Neutrophil (primary cell): Measurements from ENCODE around the gene CYBRD1.

Experiments
- H3K27ac ChIP-seq: fragments of 200-600 bp; sonication (generic); 2 replicates; pipeline ENCODE4 v1.5.1; 2016; ENCODE audit warnings: mild to moderate bottlenecking, moderate library complexity
- H3K27me3 ChIP-seq: fragments of 200-600 bp; sonication (generic); 2 replicates; pipeline ENCODE4 v1.6.0; 2016; ENCODE audit warnings: mild to moderate bottlenecking
- H3K36me3 ChIP-seq: fragments of 200-600 bp; sonication (generic); 2 replicates; pipeline ENCODE4 v1.5.1; 2017
- H3K4me1 ChIP-seq, 2 experiments: fragments of 200-600 bp in 1 of 2; sonication (generic) in 1 of 2; 1 replicate in 1 of 2; 2 replicates in 1 of 2; pipeline versions ENCODE4 v1.5.1 to v1.6.1; 2013 to 2016; ENCODE audit warnings: low read depth in 1 of 2, low read length in 1 of 2, mild to moderate bottlenecking in 1 of 2, moderate library complexity in 1 of 2; ENCODE audit not compliant: control insufficient read depth in 1 of 2, insufficient read depth in 1 of 2
- H3K4me3 ChIP-seq, 2 experiments: fragments of 200-600 bp in 1 of 2; sonication (generic) in 1 of 2; 1 replicate in 1 of 2; 2 replicates in 1 of 2; pipeline ENCODE4 v1.5.1; 2013 to 2016; ENCODE audit warnings: low read depth in 1 of 2, low read length in 1 of 2, mild to moderate bottlenecking in 1 of 2, moderate library complexity in 1 of 2
- H3K9me3 ChIP-seq: fragments of 200-600 bp; sonication (generic); 2 replicates; pipeline ENCODE4 v1.5.1; 2016
- CTCF ChIP-seq: fragments of 200-600 bp; sonication (generic); IDR thresholded peaks from 2 replicates; pipeline ENCODE4 v1.5.1; 2016; ENCODE audit warnings: antibody characterized with exemption

CYBRD1 gene

GRCh38 chr2:171592036-171592555 lies 69.8 kb downstream of the CYBRD1 start:
- TF ChIP-seq CTCF: no peak
- Histone ChIP-seq H3K9me3 (no peaks in the 10 kb centered on the region), H3K4me3 (no peak overlapping the region), H3K36me3 (no peaks in the 10 kb centered on the region), H3K27me3 (no peaks in the 10 kb centered on the region), H3K4me1 (no peaks in the 10 kb centered on the region), H3K27ac (no peak overlapping the region)

GRCh38 chr2:171595456-171595855 lies 73.2 kb downstream of the CYBRD1 start:
- Histone ChIP-seq H3K4me3 (no peak overlapping the region), H3K27me3 (peaks cover 11% of the 10 kb centered on the region), H3K36me3 (no peaks in the 10 kb centered on the region), H3K9me3 (no peaks in the 10 kb centered on the region), H3K4me1 (no peaks in the 10 kb centered on the region), H3K27ac (no peak overlapping the region)
- no peak for TF ChIP-seq CTCF

GRCh38 chr2:171595896-171596295 lies 73.6 kb downstream of the CYBRD1 start:
- H3K27ac ChIP-seq: no peak overlapping the region
- peaks cover 14% of the 10 kb centered on the region for H3K27me3 ChIP-seq
- H3K9me3 ChIP-seq: no peaks in the 10 kb centered on the region
- no peak overlapping the region for H3K4me3 ChIP-seq
- H3K4me1 ChIP-seq: no peaks in the 10 kb centered on the region
- no peaks in the 10 kb centered on the region for H3K36me3 ChIP-seq
- TF ChIP-seq CTCF: no peak

- TF ChIP-seq CTCF: no peak
- peaks cover 14% of the 10 kb centered on the region for H3K27me3 ChIP-seq
- no peaks in the 10 kb centered on the region for H3K36me3 ChIP-seq
- no peaks in the 10 kb centered on the region for H3K4me1 ChIP-seq
- no peak overlapping the region for H3K4me3 ChIP-seq
- no peak overlapping the region for H3K27ac ChIP-seq
- H3K9me3 ChIP-seq: no peaks in the 10 kb centered on the region
Observed at GRCh38 chr2:171598713-171599319, 76.5 kb downstream of the CYBRD1 start.

- Histone ChIP-seq H3K36me3 (no peaks in the 10 kb centered on the region), H3K4me3 (no peak overlapping the region), H3K27me3 (peaks cover 14% of the 10 kb centered on the region), H3K9me3 (no peaks in the 10 kb centered on the region), H3K4me1 (no peaks in the 10 kb centered on the region), H3K27ac (no peak overlapping the region)
- TF ChIP-seq CTCF: no peak
Observed at GRCh38 chr2:171600126-171600525, 77.9 kb downstream of the CYBRD1 start.
